Superior temporal gyrus (tissue), 1 donor: Measurements from ENCODE around the gene PISD.

Experiments used
- DNase-seq: peaks from one replicate; pipeline ENCODE4 v3.0.0-alpha.2; 2016; ENCODE audit errors: extremely low spot score

The PISD gene

DNA sequence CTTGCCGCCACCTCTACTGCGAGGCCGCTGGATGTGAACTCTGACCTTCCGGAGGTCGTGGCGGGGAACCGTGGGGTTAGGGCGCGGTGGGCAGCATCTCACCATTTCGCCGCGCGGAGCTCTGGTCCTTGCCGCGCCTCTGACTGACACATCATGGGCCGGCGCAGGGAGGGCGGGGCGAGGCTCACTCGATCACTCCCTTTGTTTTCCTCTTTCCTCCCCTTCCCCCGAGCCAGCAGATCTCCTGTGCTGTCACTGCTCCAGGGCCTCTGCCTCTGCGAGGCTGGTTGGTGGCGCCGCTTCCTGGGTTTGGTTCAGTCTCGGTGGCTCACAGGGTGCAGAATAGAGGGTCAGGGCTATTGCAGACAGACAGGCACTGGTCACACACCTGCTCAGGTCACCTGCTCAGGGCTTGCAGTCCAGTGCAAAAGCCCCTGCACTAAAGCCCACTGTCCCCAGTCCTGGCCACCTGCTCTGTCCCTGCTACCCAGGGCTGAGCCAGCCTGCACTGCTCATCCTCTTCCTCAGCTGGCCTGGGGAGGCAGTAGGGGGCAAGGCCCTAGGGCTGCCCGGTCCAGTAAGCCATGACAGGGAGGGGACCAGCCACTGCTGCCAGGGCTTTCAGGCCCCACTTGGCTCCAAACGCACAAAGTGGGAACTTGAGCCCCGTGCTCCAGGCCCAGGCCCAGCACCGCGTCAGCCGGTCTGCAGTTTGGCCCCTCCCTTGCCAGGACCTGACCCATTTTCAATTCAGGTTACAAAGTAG lies 36.2 kb downstream of the PISD start:
- peak; percentile 70 for DNase-seq

- no peak for DNase-seq
These were observed 36.8 kb downstream of the PISD start for GRCh38 chr22:31625257-31625640.

GRCh38 chr22:31623592-31624304 lies 38.3 kb downstream of the PISD start:
- DNase-seq: no peak

DNA sequence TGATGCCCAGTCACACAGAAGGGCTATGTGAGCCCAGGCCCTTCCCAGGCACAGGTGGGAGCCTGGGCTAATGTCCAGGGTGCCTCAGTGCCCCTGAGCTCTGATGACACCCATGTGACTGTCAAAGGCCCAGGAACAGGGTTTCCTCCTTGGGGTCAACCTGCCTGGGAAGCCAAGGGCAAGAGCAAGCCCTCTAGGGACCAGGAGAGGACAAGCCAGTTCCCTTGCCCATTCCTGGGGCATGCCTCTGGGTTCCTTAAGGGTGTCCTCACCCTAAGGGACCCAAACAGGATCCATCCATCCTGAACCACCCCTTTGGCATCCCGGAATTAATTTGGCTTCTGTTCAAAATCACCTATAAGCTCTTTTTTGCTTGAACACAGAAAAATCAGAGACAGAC lies 39.0 kb downstream of the PISD start:
- no peak for DNase-seq

DNA sequence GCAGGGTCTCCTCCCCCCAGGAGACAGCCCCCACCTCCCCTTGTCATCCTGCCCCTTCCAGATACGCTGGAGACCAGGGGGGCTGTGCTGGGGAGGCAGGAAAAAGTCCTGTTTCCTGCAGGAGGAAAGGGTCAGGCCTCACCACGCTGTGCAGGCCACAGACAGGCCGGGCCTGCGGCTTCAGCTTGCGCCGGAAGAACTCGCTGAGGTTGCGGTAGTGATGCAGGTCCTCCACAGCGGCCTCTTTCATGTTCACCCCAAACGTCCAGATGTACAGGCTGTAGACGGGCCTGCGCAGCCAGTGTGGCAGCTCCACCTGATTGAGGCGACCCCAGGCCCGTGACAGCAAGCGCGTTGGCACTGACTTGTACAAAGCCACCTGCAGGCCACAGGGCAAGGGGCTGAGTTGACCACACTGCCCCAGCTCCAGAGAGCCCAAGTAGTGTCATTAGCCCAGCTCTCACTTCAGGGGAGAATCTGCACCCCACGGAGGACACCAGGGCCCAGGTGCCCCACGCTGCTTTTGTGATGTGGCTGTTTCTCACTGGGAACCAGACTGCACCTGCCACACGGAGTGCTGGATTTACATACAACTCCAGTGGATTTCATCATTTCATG lies 40.4 kb downstream of the PISD start:
- no peak for DNase-seq

GRCh38 chr22:31620756-31621480 lies 41.1 kb downstream of the PISD start:
- no peak for DNase-seq

- DNase-seq: no peak
These were observed 42.3 kb downstream of the PISD start for GRCh38 chr22:31619611-31620300.

DNA sequence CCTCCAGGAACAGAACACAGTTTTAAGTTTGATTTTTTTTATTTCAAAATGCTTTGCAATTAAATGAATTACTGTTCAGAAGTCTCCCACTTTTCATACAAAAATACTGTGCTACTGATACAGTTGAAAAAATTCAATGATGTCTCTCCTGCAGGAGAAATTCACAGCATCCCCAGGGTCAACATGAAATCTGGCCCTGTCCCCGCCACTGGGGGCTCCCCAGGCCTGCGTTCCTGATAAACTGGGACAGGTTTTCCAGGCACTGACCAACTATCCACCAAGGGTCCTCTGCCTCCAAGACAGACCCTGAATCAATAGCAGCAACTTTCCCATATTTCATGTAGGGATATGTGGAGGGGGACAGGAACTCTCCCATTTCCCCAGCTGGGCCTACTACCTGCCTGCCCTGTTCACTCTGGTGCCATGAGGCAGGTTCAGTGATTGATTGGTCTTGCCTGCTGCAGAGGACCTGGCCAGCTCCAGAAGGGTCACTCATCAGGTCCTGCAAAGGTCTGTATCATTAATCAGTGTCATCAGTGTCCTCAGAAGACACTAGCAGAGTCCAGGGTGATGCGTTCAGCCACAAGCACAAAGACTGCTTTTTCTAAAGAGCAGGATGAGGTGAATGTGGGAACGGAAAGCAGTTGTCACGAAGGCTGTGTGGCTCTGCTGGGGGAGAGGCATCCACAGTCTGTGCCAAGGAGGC lies 43.4 kb downstream of the PISD start:
- no peak for DNase-seq

DNA sequence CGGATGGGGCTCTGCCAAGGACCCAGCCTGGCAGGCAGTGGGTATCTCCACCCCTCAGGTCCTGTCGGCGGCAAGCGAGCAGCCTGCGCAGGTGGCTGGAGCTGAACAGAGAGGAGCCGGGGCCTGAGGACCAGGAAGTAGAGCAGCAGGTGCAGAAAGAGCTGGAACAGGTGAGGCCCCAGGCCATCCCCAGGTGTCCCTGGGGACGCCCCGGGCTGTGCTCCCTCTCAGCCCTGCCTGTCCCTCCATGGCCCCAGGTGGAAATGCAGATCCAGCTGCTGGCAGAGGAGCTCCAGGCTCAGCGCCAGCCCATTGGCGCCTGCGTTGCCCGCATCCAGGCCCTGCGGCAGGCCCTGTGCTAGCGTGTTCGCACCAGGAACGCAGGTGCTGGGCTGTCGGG lies 44.0 kb downstream of the PISD start:
- DNase-seq: no peak

DNA sequence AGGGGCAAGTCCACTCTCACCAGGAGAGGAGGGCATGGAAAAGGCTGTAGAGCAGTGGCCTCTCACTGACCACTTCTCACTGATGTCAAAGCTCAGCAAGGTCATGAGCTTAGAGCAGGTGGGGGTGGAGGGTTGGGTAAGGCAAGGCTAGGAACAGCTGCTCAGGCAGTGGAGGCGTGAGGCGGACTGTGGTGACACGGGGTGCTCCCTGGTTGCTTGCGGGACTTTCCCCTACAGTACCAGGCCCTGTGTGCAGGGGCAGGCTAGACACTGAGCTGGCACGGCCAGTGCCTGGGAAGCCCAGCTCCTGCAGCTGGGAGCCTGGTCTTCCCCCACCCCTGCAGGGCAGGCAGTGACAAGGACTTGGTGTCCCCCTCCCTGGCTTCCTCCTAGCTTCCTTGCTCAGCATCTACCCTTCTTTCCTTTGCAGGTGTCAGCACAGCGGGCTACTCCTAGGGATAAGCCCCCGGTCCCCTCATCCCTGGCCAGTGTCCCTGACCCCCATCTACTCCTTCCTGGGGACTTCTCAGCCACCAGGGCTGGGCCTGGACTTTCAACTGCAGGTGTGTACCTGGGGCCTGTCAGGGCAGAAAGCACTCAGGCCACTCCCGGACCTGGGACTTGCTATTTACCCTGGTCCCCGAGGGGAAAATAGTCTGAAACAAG lies 45.6 kb downstream of the PISD start:
- no peak for DNase-seq

DNA sequence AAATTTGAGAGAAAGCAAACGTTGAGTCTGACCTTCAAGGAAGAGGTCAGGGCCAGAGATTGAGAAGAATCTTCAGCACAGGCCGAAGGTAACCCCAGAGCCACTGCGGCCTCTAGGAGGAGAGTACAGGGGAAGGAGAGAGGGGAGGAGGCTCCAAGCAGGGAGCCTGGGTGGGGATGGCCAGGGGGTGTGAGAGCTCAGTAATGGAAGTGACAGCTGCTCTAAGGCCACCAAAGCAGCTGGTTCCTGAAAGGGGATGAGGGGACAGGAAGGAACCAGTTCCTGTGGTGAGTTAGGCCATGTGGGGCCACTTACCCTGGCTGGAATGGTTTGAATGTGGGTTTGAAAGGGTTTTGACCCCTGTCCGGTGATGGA lies 46.1 kb downstream of the PISD start:
- no peak for DNase-seq

GRCh38 chr22:31615491-31615860 lies 46.5 kb downstream of the PISD start:
- DNase-seq: no peak

GRCh38 chr22:31614781-31615490 lies 47.1 kb downstream of the PISD start:
- no peak for DNase-seq

DNA sequence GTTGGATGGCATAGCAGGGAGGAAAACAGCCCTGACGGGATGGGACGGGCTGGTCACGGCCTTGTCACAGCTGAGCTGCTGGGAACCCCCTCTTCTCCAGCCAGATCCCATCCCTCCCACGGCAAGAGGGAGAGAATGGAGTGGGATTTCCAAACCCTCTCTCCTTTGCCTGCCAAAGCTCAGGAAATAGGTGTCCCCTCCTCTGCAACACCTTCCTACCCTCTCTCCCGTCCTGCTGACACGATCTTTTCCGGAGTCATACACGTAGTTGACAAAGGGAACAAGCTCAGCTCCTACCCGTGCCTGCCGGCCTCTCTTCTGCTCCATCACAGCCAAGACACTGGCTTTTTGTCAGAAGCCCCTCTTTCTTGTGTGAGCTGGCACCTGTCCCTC lies 48.1 kb downstream of the PISD start:
- DNase-seq: no peak

DNA sequence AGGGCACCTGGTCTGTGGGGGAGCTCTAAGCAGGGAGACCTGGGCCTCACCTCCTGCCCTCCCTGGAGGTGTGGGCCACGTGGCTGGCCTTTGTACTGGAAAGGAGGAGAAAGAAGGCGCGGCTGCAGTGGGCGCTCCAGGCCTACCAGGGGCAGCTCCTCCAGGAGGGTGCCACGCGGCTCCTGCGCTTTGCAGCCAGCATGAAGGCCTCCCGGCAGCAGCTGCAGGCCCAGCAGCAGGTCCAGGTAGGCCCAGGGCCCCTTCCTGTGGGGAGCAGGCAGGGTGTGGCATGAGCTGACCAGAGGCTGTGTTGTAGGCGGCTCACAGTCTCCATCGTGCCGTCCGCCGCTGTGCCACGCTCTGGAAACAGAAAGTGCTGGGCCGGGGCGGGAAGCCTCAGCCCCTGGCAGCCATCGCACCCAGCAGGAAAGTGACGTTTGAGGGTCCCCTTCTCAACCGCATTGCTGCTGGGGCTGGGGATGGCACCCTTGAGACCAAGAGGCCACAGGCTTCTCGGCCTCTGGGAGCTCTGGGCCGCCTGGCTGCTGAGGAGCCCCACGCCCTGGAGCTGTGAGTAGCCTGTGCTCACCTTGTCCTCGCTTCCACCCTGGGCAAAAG lies 48.6 kb downstream of the PISD start:
- no peak for DNase-seq

- DNase-seq: no peak
These were observed 49.1 kb downstream of the PISD start for GRCh38 chr22:31612891-31613285.

DNA sequence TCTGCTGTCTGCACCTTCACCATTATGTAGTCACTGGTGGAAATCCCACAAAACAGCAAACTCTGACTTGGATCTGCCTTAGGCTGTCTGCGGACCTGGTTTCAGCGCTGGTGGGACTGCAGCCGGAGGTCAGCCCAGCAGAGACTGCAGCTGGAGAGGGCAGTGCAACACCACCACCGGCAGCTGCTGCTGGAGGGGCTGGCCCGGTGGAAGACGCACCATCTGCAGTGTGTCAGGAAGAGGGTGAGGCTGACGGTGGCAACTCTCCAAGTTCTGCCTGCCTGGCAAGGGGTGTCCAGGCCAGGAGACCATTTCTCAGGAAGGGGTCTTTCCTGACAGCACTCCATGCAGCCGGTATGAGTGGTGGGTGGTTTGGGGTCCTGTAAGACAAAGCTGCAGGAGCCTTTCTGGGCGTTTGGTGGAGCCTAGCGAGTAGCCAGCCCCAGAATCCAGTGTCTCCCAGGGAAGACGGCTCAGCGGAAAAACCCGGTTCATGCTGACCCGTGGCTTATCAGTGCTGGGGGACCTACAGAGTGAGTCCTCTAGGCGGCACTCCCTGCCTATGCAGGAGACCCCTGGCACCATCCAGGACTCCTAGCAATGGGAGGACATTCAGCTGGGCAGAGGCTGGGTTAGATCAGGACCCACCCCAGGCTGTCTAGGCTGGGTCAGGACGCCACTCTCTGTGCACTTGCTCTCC lies 50.8 kb downstream of the PISD start:
- DNase-seq: no peak

GRCh38 chr22:31610611-31611010 lies 51.4 kb downstream of the PISD start:
- DNase-seq: no peak

DNA sequence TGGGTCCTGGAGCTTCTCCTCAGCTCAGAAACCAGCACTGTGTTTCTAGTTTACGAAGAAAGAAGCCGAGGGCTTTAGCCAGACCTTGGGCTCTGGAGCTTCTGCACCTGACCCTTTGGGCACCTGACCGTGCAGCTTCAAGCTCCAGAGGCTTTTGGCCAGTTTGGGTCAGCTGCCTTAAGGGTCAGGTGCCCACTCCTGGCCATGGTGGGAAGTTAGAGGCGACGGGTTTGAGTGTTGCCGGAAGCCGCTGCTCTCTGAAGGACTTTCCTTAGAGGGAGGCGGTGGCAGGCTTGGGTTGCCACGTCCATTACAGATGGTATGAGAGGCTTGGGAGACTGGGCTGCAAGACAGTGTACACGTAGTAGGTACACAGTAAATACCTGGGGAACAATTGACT lies 52.3 kb downstream of the PISD start:
- no peak for DNase-seq
